Activated CD4-positive, alpha-beta memory T cell treated with anti-CD3 and anti-CD28 coated beads for 36 hours (primary cell): ENCODE results near the gene SLC10A4. TPM values are rescaled to one million over a fixed set of nuclear protein-coding genes. Genes with fewer than 3 reads are reported as not detected.

ENCODE experiments used
- CTCF ChIA-PET: fragments of 350-600 bp; sonication (Branson Sonifier 250); formaldehyde crosslinking; loops from one replicate; lab custom pipeline; 2021; ENCODE audit warnings: antibody characterized with exemption, inconsistent platforms; lab: Charles Lee
- POLR2A ChIA-PET: fragments of 350-600 bp; sonication (Branson Sonifier 250); formaldehyde crosslinking; loops from one replicate; lab custom pipeline; 2021; ENCODE audit warnings: antibody characterized with exemption; lab: Charles Lee
- DNase-seq: peaks from one replicate; pipeline ENCODE4 v3.0.0-alpha.2; 2020
- H3K27ac Mint-ChIP-seq: one replicate; pipeline ENCODE4 v1.8.0; 2021; ENCODE audit warnings: mixed read lengths
- H3K27me3 Mint-ChIP-seq: one replicate; pipeline ENCODE4 v1.8.0; 2021; ENCODE audit warnings: mixed read lengths
- H3K36me3 Mint-ChIP-seq: one replicate; pipeline ENCODE4 v1.8.0; 2021; ENCODE audit warnings: mixed read lengths
- H3K4me1 Mint-ChIP-seq: one replicate; pipeline ENCODE4 v1.8.0; 2021; ENCODE audit warnings: low read depth, mixed read lengths
- H3K4me3 Mint-ChIP-seq: one replicate; pipeline ENCODE4 v1.8.0; 2021; ENCODE audit warnings: mild to moderate bottlenecking, mixed read lengths
- H3K9me3 Mint-ChIP-seq: one replicate; pipeline ENCODE4 v1.8.0; 2021; ENCODE audit warnings: mixed read lengths
- intact Hi-C: fragments of 100-400 bp; cut with micrococcal nuclease; formaldehyde crosslinking; loops from one replicate; pipeline ENCODE4 v1.15.1; 2023
- total RNA-seq, 2 experiments: library from RNA; stranded (reverse); gene quantifications; one replicate each; pipeline ENCODE4 v1.2.3, GENCODE V29; 2021

Gene SLC10A4
- total RNA-seq, 2 experiments from 2014 or later: not detected

DNA sequence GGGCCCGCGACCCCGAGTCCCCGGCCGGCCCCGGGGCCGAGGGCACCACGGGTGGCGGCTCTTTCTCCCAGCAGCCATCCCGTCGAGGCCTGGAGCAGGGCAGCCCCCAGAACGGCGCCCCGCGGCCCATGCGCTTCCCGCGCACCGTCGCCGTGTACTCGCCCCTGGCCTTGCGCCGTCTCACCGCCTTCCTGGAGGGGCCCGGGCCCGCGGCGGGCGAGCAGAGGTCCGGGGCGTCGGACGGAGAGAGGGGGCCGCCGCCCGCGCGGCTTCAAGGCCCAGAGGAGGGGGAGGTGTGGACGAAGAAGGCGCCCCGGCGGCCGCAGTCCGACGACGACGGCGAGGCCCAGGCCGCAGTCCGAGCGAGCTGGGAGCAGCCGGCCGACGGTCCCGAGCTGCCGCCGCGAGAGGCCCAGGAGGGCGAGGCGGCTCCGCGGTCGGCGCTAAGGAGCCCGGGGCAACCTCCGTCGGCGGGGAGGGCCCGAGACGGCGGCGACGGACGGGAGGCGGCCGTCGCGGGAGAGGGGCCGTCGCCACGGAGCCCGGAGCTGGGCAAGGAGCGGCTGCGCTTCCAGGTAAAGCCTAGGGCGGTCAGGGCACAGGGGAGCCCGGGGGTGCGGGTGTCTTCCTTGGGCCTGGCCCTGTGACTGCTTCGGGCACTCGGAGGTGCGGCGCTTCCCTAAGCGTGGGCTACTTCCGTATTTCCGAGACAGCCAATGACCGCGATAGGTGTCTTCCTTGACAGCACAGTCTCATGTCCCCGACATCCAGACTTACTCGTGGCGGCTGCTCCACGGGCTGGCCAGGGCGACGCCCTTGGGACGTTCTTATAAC is 7.8 kb downstream of the SLC10A4 start:
- Mint-ChIP-seq H3K36me3 (no peaks in the 10 kb centered on the region), H3K27me3 (peaks cover 41% of the 10 kb centered on the region), H3K4me1 (no peaks in the 10 kb centered on the region), H3K9me3 (no peaks in the 10 kb centered on the region), H3K4me3 (no peak overlapping the region), H3K27ac (no peak overlapping the region)
- no peak for DNase-seq
- POLR2A ChIA-PET: no interaction called here
- CTCF ChIA-PET: no interaction called here
- intact Hi-C loops: no loop called here

- intact Hi-C loops: no loop called here
- H3K36me3 Mint-ChIP-seq: peaks cover 2% of the 10 kb centered on the region
- H3K4me1 Mint-ChIP-seq: no peaks in the 10 kb centered on the region
- peaks cover 41% of the 10 kb centered on the region for H3K27me3 Mint-ChIP-seq
- CTCF ChIA-PET: no interaction called here
- H3K9me3 Mint-ChIP-seq: no peaks in the 10 kb centered on the region
- POLR2A ChIA-PET: no interaction called here
- no peak overlapping the region for H3K27ac Mint-ChIP-seq
- no peak overlapping the region for H3K4me3 Mint-ChIP-seq
- no peak for DNase-seq
Measured at GRCh38 chr4:48491514-48492176, 8.5 kb downstream of the SLC10A4 start.

- CTCF ChIA-PET: no interaction called here
- no peak overlapping the region for H3K27ac Mint-ChIP-seq
- no peak for DNase-seq
- no peak overlapping the region for H3K4me3 Mint-ChIP-seq
- intact Hi-C loops: no loop called here
- POLR2A ChIA-PET: no interaction called here
- no peaks in the 10 kb centered on the region for H3K9me3 Mint-ChIP-seq
- peaks cover 5% of the 10 kb centered on the region for H3K36me3 Mint-ChIP-seq
- peaks cover 29% of the 10 kb centered on the region for H3K27me3 Mint-ChIP-seq
- H3K4me1 Mint-ChIP-seq: no peaks in the 10 kb centered on the region
Measured at GRCh38 chr4:48493452-48494100, 10.4 kb downstream of the SLC10A4 start.

GRCh38 chr4:48495941-48496340 is 12.8 kb downstream of the SLC10A4 start:
- intact Hi-C loops: no loop called here
- Mint-ChIP-seq H3K4me3 (no peak overlapping the region), H3K27me3 (peaks cover 19% of the 10 kb centered on the region), H3K4me1 (peaks cover 11% of the 10 kb centered on the region), H3K36me3 (peaks cover 15% of the 10 kb centered on the region), H3K27ac (no peak overlapping the region), H3K9me3 (no peaks in the 10 kb centered on the region)
- no peak for DNase-seq
- POLR2A ChIA-PET: no interaction called here
- CTCF ChIA-PET: no interaction called here

DNA sequence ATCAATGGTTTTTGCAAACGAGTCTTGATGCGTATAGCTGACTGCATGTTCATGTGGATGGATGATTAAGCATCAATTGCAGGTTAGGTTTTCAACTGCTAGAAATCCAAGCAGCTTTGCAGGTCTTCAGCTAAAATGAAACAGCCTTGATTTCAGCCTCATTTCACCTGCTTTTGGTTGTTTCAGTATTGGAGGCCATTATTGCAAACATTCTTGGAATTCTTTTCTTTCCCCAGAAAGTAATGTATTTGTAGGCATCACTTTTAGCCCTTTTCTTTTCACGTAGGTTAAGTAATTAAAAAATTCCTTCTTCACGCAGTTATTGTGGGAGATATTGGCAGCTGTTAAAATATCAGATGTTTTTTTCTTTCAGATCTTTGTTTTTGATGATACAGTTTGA is 15.8 kb downstream of the SLC10A4 start:
- Mint-ChIP-seq H3K27ac (no peak overlapping the region), H3K27me3 (no peaks in the 10 kb centered on the region), H3K4me3 (no peak overlapping the region), H3K36me3 (peaks cover 22% of the 10 kb centered on the region), H3K4me1 (peaks cover 11% of the 10 kb centered on the region), H3K9me3 (no peaks in the 10 kb centered on the region)
- intact Hi-C loops: no loop called here
- ChIA-PET POLR2A (interaction anchor here (0.6 kb wide), 1 partner anchor 27 kb away, joined by 3 read pairs; no protein-coding TSS in a partner anchor), CTCF (no interaction called here)
- DNase-seq: no peak

DNA sequence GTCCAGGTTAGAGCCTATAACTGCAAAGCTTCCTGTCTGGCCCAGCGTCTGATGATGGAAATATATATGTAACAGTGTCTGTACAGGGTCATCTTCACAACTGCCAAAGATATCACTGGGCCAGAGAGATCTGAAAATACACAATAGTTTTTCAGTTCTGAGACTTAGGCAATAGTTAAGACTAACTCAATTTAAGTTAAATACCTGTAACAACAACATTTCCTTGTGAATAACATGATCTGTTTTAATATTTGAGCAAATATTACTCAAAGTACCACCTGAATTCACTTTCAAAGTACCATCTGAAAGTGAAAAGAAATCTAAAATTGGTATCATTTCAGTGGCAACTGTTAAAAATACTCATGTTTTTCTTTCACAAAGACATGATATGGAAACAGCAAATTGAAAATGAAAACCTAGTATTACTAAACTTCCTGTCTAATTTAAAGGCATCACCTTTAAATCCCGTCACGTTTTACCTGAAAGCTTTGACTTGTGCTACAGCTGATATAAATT is 16.5 kb downstream of the SLC10A4 start:
- no peaks in the 10 kb centered on the region for H3K9me3 Mint-ChIP-seq
- no peak overlapping the region for H3K27ac Mint-ChIP-seq
- no peak for DNase-seq
- POLR2A ChIA-PET: no interaction called here
- intact Hi-C loops: loop anchor here (5.0 kb wide), 2 partner anchors 157 to 183 kb away; partner anchors contain the start of gene SLAIN2
- H3K4me3 Mint-ChIP-seq: no peak overlapping the region
- H3K36me3 Mint-ChIP-seq: peaks cover 22% of the 10 kb centered on the region
- CTCF ChIA-PET: no interaction called here
- no peaks in the 10 kb centered on the region for H3K27me3 Mint-ChIP-seq
- H3K4me1 Mint-ChIP-seq: peaks cover 15% of the 10 kb centered on the region

DNA sequence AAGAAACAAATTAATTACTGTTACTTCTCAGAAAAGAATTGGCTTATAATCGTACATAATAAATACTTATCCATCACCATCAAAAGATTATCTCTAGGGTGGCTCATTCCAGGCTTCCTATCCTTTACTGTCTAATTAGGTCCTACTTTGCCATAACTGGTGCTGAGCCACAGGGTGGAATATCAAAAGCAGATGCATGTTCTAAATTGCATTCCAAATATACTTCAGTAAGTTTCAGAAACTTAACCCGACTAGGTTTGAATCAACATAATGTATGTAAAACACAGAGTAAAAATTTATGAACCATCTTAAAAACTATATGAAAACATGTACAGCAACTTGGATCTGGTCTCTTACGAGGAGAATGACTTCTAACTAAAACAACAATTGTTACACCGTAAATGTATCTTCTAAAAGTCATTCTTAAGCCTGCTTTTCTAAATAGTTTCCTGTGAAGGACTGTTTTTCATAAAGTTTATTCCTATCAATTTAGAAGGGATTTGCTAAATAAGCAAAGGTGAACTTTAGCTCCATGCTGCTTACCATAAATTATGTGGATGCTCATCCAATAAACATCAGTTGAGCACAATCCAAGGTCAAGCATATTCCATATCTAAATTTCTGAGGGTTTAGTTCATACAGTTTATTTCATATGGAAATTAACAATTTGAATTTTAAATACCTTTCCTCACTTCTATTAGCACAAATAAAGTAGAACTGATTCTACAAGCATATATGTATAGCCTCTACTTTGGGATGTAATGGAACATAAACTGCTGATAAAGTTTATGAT is 20.3 kb downstream of the SLC10A4 start:
- Mint-ChIP-seq H3K27ac (no peak overlapping the region), H3K36me3 (peaks cover 26% of the 10 kb centered on the region), H3K9me3 (no peaks in the 10 kb centered on the region), H3K27me3 (no peaks in the 10 kb centered on the region), H3K4me1 (peaks cover 15% of the 10 kb centered on the region), H3K4me3 (no peak overlapping the region)
- ChIA-PET POLR2A (no interaction called here), CTCF (no interaction called here)
- intact Hi-C loops: loop anchor here (5.0 kb wide), 2 partner anchors 161 to 179 kb away; partner anchors contain the start of gene SLAIN2
- DNase-seq: no peak

- ChIA-PET CTCF (no interaction called here), POLR2A (no interaction called here)
- Mint-ChIP-seq H3K4me3 (no peak overlapping the region), H3K27me3 (no peaks in the 10 kb centered on the region), H3K9me3 (no peaks in the 10 kb centered on the region), H3K4me1 (peaks cover 14% of the 10 kb centered on the region), H3K36me3 (peaks cover 27% of the 10 kb centered on the region), H3K27ac (no peak overlapping the region)
- intact Hi-C loops: loop anchor here (5.0 kb wide), 2 partner anchors 162 to 178 kb away; partner anchors contain the start of gene SLAIN2
- no peak for DNase-seq
Measured at GRCh38 chr4:48504026-48504330, 20.8 kb downstream of the SLC10A4 start.

- intact Hi-C loops: loop anchor here (5.0 kb wide), 2 partner anchors 162 to 178 kb away; partner anchors contain the start of gene SLAIN2
- Mint-ChIP-seq H3K27ac (no peak overlapping the region), H3K4me1 (peaks cover 11% of the 10 kb centered on the region), H3K4me3 (no peak overlapping the region), H3K27me3 (no peaks in the 10 kb centered on the region), H3K9me3 (no peaks in the 10 kb centered on the region), H3K36me3 (peaks cover 26% of the 10 kb centered on the region)
- no peak for DNase-seq
- POLR2A ChIA-PET: no interaction called here
- CTCF ChIA-PET: no interaction called here
Measured at GRCh38 chr4:48504352-48504751, 21.2 kb downstream of the SLC10A4 start.

DNA sequence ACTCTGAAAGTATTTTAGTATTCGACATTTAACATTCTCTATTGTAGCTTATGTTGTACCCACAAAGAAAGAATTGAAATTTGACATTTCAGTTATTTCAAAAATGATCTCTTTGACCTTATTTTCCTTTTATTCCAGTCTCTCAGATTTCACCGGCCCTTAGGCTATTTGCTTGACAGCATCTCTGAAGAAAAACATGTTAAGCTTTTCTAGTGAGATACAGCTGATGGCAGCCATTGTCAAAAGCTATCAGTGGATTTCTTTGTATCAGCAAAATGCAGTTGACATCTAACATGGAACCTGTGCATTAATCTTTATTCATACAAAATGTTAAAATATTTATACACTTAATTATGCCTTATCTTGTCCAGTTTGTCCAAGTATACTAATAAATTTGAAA is 23.6 kb downstream of the SLC10A4 start:
- intact Hi-C loops: no loop called here
- ChIA-PET CTCF (no interaction called here), POLR2A (no interaction called here)
- no peak for DNase-seq
- H3K4me1 Mint-ChIP-seq: peaks cover 4% of the 10 kb centered on the region
- peaks cover 27% of the 10 kb centered on the region for H3K36me3 Mint-ChIP-seq
- no peak overlapping the region for H3K4me3 Mint-ChIP-seq
- no peaks in the 10 kb centered on the region for H3K9me3 Mint-ChIP-seq
- H3K27ac Mint-ChIP-seq: no peak overlapping the region
- H3K27me3 Mint-ChIP-seq: no peaks in the 10 kb centered on the region

DNA sequence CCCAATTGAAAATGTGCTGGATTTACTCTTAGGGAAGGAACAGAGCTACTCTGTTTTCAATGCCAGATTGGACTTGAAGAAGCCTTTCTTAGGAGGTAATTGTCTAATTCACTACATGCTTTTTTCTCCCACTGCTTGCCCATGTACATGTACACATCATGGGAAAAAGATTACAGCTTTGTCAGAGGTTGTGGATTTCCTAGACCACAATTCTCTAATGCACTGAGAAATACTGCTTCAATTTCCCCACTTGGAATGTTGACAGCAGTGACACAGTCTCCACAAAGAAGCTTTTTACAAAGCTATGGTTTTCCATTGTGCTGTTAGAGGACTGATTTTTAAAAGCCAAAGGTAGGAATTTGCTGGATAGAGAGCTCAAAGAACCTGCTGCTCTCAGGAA is 26.4 kb downstream of the SLC10A4 start:
- Mint-ChIP-seq H3K27ac (no peak overlapping the region), H3K4me3 (no peak overlapping the region), H3K9me3 (no peaks in the 10 kb centered on the region), H3K27me3 (no peaks in the 10 kb centered on the region), H3K36me3 (peaks cover 38% of the 10 kb centered on the region), H3K4me1 (no peaks in the 10 kb centered on the region)
- ChIA-PET CTCF (no interaction called here), POLR2A (interaction anchor here (1.2 kb wide), 1 partner anchor 17 kb away, joined by 3 read pairs; no protein-coding TSS in a partner anchor)
- no peak for DNase-seq
- intact Hi-C loops: no loop called here
